NCI-H748 (cell line): Measurements from ENCODE around the gene ATAD2B.
"Not testable (repeated sequence)": the region's sequence is repeated elsewhere in the genome, so short reads cannot be mapped to it uniquely, and the experiment has no call there.

Experiments
- DNase-seq: peaks from one replicate; lab custom pipeline; 2025; ENCODE audit not compliant: unreplicated experiment; lab: John Stamatoyannopoulos, UW

ATAD2B gene

GRCh38 chr2:23926750-23927571 is at the start of gene ATAD2B:
TSS of gene ATAD2B (minus strand) at chr2:23927123. CDS start at chr2:23926770, 353 bp downstream.
- DNase-seq = peak; percentile 96

- no peak for DNase-seq
These were observed 40.9 kb upstream of the ATAD2B start for GRCh38 chr2:23967846-23968245.

- no peak for DNase-seq
These were observed 27.5 kb upstream of the ATAD2B start for GRCh38 chr2:23954325-23955014.

- DNase-seq = no peak
These were observed 26.7 kb upstream of the ATAD2B start for GRCh38 chr2:23953625-23954024.

- DNase-seq = not testable (repeated sequence)
These were observed 25.6 kb upstream of the ATAD2B start for GRCh38 chr2:23952558-23952957.

- no peak for DNase-seq
These were observed 20.4 kb upstream of the ATAD2B start for GRCh38 chr2:23947350-23947749.

- DNase-seq = no peak
These were observed 18.1 kb upstream of the ATAD2B start for GRCh38 chr2:23944976-23945375.

- DNase-seq = no peak
These were observed 17.6 kb upstream of the ATAD2B start for GRCh38 chr2:23944527-23944926.

- no peak for DNase-seq
These were observed 16.7 kb upstream of the ATAD2B start for GRCh38 chr2:23943666-23944065.

GRCh38 chr2:23941644-23942043 is 14.7 kb upstream of the ATAD2B start:
- peak; percentile 40 for DNase-seq

GRCh38 chr2:23940718-23941620 is 14.0 kb upstream of the ATAD2B start:
- peak; percentile 70 for DNase-seq

- DNase-seq = peak; percentile 93
These were observed 13.2 kb upstream of the ATAD2B start, which contains the start of gene UBXN2A for GRCh38 chr2:23939987-23940717. TSS of gene UBXN2A (plus strand) at chr2:23940463. CDS start at chr2:23958315, 17,852 bp downstream.

- no peak for DNase-seq
These were observed 7.3 kb upstream of the ATAD2B start for GRCh38 chr2:23934259-23934658.

- DNase-seq = peak; percentile 66
These were observed 603 bp downstream of the ATAD2B start for GRCh38 chr2:23926290-23926749.

- peak; percentile 36 for DNase-seq
These were observed 1.1 kb downstream of the ATAD2B start for GRCh38 chr2:23925702-23926289.

GRCh38 chr2:23924589-23925359 is 2.1 kb downstream of the ATAD2B start:
- no peak for DNase-seq

GRCh38 chr2:23918837-23919489 is 8.0 kb downstream of the ATAD2B start:
- no peak for DNase-seq

GRCh38 chr2:23916727-23917405 is 10.1 kb downstream of the ATAD2B start:
- no peak for DNase-seq
